ENCODE results near the gene DENND4B.
A peak's percentile ranks its signal among the peaks of the same experiment; 100 is the strongest.

DENND4B gene

DNA sequence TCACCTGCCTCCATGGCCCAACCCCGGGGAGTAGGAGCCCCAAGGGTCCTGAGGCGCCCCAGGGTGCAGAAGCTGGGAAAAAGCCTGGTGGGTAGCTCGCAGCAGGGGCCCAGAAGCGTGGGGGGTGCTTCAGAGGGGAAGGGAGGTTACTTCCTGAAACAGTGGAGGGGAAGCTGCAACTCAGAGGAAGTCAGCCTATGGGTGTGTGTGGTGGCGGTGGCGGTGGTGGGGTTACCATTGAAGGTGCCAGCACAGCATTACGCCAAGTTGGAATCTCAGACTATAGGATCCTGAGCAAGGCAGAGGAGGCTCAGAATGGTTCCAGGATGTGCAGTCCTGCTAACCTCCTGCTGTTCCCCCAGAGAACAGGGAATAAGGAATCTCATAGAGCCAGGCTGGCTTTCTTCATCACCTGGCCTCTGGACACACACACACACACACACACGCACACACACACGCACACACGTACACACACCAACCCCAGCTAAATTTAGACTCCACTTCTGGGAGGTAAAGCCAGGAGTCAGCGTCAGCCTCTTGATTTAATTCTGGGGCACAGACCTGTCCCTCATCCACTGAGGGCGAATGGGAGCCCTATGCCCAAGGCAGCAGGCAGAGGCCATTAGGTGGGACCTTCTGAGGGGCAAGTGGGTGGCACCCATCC lies 1.3 kb downstream of the DENND4B start:
- DNase-seq (ENCODE audit: low spot score), result peak; percentile 62

- no peak for DNase-seq (ENCODE audit: low spot score)
Observed at GRCh38 chr1:153944827-153945117, 1.7 kb downstream of the DENND4B start.

DNA sequence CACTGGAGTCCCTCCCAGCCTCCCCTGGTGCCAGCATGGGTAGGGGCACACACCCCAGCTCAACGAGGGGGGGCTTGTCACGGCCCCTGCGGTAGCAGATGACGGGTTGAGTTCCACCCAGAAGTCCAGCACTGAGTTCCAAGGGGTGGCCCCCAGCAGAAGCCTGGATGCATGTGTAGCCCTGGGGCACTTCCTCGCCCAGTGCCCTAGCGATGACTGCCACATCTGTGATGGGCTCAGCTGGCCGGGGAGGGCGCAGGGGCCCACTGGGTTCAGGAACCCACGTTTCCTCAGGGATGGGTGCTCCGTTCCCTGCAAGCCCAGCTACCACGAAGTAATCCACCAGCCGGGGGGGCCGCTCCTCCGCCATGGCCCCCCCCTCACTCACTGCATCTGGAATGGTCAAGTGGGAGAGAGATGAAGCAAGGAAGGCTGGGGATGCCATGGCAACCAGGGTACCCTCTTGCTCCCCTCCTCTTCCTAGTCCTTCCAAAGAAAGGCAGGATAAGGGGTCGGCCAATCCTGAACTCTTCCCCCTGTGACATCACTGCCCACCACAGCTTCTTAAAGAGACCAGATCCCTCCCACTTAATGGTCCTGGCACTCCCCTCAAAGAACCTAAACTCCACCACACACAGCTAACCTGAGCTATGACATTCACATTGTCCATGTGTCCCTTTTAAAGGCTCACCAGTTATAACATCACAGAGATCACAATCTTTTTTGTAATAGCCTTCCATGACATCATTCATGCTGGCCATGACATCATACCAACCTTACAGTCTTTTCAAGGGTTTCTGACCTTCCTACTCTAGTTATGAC lies 2.3 kb downstream of the DENND4B start:
- no peak for DNase-seq (ENCODE audit: low spot score)

DNA sequence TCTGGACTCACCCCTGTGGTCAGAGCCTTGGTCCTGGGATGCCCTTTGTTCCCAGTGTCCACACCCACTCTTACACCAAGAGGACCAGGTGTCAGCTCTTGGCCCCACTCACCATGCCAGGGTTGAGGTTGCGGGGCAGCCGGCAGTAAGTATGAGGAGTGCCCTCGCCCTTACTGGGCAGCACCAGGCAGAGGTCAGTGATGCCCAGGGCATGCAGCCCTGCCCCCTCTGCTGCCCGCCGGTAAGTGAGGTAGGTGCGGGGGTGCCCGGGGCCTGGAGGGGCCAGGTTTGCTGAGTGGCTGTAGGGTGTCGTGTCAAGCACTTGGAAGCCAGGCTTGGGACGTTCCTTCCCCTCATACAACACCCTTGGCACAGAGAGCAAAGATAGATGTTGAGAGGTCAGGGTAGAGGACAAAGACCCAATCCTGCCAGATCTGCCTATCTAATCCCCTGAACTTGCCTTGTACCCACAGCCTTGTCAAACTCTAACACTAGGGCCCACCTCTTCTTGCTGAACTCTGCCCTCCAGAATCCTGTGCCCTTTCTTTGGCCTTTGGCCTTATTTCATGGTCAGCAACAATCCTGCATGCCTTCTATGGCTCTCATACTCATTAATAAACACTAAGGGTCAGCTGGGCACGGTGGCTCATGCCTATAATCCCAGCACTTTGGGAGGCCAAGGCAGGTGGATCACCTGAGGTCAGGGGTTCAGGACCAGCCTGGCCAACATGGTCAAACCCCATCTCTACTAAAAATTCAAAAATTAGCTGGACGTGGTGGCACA lies 3.6 kb downstream of the DENND4B start:
- no peak for DNase-seq (ENCODE audit: low spot score)

- DNase-seq (ENCODE audit: low spot score), result no peak
Observed at GRCh38 chr1:153941826-153942725, 4.4 kb downstream of the DENND4B start.

DNA sequence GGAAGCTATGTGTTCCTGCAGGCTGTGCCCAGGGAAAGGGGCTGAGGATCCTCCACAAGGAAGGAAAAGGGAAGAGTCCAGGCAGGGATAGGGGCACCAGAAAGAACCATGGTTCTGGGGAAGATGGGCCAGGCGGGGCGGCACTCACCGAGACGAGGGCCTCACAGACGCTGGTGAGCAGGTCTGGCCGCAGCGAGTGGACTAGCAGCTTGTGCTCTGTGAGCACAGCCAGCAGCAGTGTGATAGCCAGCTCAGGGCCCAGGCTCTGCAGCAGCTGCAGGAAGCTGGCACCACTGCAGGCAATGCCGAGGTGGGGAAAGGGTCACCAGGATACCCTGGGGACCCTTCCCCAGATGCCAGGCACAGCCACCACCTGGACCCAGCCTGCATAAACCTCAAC lies 5.8 kb downstream of the DENND4B start:
- no peak for DNase-seq (ENCODE audit: low spot score)

DNA sequence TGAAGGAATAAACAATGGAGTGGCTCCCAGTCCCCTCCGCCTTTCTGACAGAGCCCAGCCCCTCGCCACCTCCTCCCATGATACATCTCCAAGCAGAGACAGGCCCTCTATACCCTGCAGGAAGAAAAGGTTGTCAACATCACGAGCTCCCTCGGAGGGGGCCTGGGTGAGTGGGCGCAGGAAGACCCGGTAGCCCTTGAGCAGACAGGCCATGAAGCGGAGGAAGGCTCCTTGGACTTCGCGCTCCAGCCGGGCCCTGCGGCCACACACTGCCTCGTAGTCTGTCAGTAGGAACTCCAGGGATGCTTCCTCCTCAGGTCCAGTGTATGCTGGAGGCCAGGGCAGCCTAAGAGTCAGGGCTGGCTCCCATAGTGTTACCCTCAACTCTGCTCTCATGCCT lies 7.0 kb downstream of the DENND4B start:
- no peak for DNase-seq (ENCODE audit: low spot score)

DNA sequence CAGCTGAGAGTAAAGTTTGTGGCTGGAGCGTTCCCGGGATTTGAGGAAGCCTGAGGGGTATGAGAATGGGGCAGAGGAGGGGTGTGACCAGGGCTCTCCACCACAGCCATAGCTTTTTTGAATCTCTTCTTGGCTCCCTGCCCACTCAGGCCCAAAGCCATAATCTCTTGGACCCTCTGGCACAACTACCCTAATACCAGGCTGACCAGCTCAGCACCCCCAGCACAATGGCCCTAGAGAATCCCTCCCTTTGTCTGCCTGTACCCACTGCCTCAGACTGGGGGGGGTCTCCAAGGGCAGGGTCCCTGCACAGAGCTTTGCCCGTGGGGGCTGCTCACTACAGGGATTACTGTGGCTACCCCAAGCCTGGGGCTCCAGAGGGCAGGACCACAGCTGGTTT lies 7.5 kb downstream of the DENND4B start:
- DNase-seq (ENCODE audit: low spot score), result no peak

DNA sequence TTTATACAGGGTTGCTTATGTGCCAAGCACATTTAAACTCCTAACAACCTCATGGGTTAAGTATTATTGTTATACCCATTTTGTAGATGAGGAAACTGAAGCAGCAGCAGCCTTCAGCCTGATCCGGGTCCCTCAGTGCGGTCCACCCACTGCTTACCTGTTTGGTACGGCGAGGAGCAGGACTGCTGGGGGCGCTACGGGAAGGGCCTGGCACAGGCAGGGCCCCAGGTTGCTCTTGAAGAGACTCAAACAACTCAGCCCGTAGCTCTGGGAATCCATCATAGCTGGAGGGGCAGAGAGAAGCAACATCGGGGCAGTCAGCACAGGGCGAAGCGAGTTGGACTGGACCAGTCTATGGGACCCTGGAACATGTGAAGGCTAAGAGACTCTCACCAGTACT lies 9.2 kb downstream of the DENND4B start:
- no peak for DNase-seq (ENCODE audit: low spot score)

- DNase-seq (ENCODE audit: low spot score), result no peak
Observed at GRCh38 chr1:153936011-153936802, 10.3 kb downstream of the DENND4B start.

DNA sequence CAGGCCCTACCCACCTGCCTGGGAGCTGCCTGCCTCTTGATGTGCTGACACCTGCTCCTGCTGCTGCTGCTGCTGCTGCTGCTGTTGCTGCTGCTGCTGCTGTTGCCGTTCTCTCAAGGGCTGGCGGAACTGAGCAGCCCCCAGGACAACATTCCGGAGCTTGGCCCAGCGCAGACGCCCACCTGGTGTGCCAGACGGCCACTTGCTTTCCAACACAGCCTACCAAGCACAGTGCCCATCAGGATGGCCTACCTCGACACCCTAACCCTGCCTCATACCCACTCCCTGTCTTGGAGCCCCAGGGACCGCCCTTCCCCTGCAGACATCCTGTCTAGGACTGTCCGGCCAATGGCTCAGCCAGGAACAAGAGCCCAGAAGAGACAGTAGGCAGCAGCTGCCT lies 11.8 kb downstream of the DENND4B start:
- DNase-seq (ENCODE audit: low spot score), result no peak

GRCh38 chr1:153933955-153934354 lies 12.6 kb downstream of the DENND4B start:
- no peak for DNase-seq (ENCODE audit: low spot score)

GRCh38 chr1:153933430-153933829 lies 13.1 kb downstream of the DENND4B start:
- no peak for DNase-seq (ENCODE audit: low spot score)

- no peak for DNase-seq (ENCODE audit: low spot score)
Observed at GRCh38 chr1:153932156-153933131, 14.1 kb downstream of the DENND4B start.

DNA sequence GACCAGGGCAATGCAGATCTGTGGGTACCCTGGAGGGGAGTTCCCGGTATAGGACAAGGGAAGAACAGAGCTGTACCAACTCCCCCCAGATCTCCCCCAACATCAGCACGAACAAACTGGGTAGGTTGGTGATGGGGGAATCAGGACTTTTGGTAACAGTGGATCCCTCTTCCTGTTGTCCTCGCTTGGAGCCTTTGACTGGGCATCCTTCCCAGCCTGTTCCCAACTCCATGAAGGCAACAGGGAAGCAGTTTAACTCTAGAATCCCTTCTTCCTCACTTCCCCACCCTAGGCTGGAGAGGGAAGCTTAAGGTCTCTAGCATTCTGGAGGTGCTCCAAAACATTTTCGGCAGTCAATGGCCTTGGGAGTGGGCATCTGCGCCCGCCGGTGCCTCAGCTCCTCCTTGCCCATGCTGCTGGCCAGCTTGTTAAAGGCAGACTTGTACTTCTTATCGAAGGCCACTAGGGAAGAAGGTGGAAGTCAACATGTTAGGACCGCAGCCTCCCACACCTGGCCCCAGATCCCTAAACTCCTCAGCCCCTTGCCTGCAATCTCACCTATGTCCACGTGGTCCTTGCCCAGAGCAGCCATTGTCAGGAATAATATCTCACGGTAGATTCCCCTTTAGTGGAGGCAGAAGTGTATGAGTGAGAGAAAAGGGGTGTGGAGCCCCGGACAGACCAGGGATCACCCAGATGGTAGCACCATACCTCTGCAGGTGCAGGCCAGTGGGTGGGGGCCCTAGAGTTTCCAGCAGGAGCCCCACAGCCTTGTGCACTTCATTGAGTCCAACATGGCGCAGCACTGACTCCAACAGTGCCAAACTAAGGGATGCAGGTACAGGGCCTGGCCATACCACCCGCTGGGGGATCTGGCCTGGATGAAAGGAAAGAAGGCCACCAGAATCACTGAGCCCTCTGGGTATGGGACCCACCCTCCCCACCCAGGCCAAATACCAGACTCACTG lies 16.3 kb downstream of the DENND4B start:
- DNase-seq (ENCODE audit: low spot score), result no peak

DNA sequence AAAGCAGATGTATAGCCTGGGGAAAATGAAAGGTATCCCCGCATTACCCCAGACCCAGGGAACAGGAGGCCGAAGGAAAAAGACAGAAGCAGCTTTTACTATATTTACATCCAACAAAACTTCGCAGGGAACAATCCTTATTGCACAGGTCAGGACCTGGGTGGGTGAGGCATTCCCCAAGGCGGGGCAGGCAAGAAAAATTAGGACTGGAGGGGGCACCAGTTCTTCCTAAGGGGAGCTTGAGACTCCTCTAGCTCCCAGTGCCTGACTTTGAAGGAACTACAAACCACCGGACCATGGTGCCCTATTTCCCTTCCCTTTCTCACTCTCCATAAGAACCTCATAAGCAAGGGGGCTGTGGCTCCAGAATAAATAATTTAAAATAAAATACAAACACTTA lies 17.1 kb downstream of the DENND4B start:
- DNase-seq (ENCODE audit: low spot score), result no peak

DNA sequence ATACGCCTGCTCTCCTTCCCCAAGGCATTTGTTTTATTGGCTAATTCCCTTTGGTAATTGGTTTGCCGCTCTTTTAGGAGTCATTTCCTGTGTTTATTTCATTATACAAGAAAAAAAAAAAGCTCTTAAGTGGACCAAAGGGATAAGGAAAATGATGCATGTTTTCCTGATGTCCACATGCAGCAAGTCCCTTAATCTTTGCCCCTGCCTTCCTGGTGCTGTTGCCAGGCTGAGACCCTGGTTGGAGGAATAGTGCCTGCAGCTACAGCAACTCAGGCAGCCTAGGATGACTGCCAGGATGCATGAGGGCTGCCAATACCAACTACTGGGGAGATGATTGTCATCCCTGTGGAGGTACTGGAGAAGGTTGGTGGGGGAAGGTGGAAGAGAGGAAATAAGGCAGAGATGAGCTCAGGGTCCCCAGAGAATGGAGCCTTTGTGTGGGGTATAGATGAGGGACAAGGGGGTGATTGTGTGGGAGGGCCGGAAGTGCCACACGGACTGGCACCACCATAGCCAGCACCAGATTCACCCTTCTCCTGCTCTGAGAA lies 17.7 kb downstream of the DENND4B start:
- DNase-seq (ENCODE audit: low spot score), result peak; percentile 94

DNA sequence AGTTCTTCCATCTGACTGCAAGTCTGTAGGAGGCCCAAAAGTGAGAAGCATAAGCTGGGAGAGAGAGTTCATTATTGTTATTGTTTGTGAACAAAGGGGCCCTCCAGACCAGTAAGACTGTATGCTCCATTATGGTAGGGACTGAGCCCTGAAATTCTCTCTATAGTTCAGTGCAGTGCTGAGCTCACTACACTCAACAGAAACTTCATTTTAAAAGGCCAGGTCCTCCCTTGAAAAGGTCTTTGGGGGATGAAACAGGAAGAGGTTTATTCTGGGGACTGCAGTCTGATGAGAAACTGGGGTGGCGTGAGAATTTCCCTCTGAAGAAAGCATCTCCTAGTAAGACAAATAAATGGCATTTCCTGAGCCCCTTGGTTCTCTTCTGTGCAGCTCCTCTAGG lies 18.3 kb downstream of the DENND4B start:
- no peak for DNase-seq (ENCODE audit: low spot score)
